ENCODE data around the gene ERLEC1. TPM values are rescaled to one million over a fixed set of nuclear protein-coding genes. Genes with fewer than 3 reads are reported as not detected.
"Not testable (repeated sequence)": the region's sequence is repeated elsewhere in the genome, so short reads cannot be mapped to it uniquely, and the experiment has no call there.

The ERLEC1 gene
- total and polyA plus RNA-seq, 2 experiments from 2014 or later = 73.2 to 75.3 TPM

DNA sequence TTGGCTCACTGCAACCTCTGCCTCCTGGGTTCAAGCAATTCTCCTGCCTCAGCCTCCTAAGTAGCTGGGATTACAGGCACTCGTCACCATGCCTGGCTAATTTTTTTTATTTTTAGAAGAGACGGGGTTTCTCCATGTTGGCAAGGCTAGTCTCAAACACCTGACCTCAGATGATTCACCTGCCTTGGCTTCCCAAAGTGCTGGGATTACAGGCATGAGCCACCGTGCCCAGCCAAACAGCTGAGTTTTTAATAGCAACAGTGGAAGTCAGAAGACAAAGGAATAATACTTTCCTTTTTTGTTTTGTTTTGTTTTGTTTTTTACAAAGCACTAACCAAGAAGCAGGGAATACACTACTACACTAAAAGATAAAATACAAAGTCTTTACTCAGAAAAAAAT is 56.0 kb downstream of the ERLEC1 start:
- Histone ChIP-seq H3K4me1 (ENCODE audit: insufficient read depth) (no peaks in the 10 kb centered on the region), H3K27me3 (no peaks in the 10 kb centered on the region), H3K4me2 (no peak overlapping the region), H2AFZ (no peak overlapping the region), H3K9me2 (replicated peaks; ENCODE audit: insufficient read depth) (no peaks in the 10 kb centered on the region), H3K9me3 (ENCODE audit: low read depth) (no peaks in the 10 kb centered on the region), H3K79me2 (no peaks in the 10 kb centered on the region), H3K4me3 (no peak overlapping the region), H4K20me1 (ENCODE audit: insufficient read depth, poor library complexity, severe bottlenecking) (no peaks in the 10 kb centered on the region), H3K27ac (no peak overlapping the region), H3K36me3 (replicated peaks; ENCODE audit: insufficient read depth, low read depth) (no peaks in the 10 kb centered on the region)
- no peak for TF ChIP-seq EZH2phosphoT487 (IDR thresholded peaks at IDR 0.05; ENCODE audit: low read depth, severe bottlenecking, unreplicated experiment)
- no peak for TF ChIP-seq EZH2 (IDR thresholded peaks at IDR 0.05; ENCODE audit: borderline replicate concordance)
- TF ChIP-seq, protein P1, sequence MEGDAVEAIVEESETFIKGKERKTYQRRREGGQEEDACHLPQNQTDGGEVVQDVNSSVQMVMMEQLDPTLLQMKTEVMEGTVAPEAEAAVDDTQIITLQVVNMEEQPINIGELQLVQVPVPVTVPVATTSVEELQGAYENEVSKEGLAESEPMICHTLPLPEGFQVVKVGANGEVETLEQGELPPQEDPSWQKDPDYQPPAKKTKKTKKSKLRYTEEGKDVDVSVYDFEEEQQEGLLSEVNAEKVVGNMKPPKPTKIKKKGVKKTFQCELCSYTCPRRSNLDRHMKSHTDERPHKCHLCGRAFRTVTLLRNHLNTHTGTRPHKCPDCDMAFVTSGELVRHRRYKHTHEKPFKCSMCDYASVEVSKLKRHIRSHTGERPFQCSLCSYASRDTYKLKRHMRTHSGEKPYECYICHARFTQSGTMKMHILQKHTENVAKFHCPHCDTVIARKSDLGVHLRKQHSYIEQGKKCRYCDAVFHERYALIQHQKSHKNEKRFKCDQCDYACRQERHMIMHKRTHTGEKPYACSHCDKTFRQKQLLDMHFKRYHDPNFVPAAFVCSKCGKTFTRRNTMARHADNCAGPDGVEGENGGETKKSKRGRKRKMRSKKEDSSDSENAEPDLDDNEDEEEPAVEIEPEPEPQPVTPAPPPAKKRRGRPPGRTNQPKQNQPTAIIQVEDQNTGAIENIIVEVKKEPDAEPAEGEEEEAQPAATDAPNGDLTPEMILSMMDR (IDR thresholded peaks at IDR 0.05; ENCODE audit: poor library complexity) = no peak
- no peak for DNase-seq (ENCODE audit: low spot score)
- 84% methylated on average over 3 of the region's 3 CpGs for WGBS (ENCODE audit: low lambda C conversion rate, missing lambda C conversion rate)

DNA sequence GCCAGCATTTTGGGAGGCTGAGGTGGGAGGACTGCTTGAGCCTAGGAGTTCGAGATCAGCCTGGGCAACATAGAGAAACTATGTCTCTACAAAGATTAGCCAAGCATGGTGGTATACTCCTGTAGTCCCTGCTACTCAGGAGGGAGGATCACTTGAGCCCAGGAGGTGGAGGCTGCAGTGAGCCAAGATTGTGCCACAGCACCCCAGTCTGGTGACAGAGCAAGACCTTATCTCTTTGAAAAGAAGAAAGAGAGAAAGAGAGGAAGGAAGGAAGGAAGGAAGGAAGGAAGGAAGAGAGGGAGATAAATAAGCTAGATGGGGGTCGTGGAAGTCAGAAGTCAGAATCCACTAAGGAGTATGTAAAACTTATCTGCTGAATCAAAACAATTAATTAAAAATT is 56.8 kb downstream of the ERLEC1 start:
- Histone ChIP-seq H3K4me2 (no peak overlapping the region), H2AFZ (no peak overlapping the region), H4K20me1 (ENCODE audit: insufficient read depth, poor library complexity, severe bottlenecking) (no peaks in the 10 kb centered on the region), H3K9me2 (replicated peaks; ENCODE audit: insufficient read depth) (no peaks in the 10 kb centered on the region), H3K79me2 (no peaks in the 10 kb centered on the region), H3K4me1 (ENCODE audit: insufficient read depth) (no peaks in the 10 kb centered on the region), H3K9me3 (ENCODE audit: low read depth) (no peaks in the 10 kb centered on the region), H3K27me3 (no peaks in the 10 kb centered on the region), H3K36me3 (replicated peaks; ENCODE audit: insufficient read depth, low read depth) (no peaks in the 10 kb centered on the region), H3K27ac (no peak overlapping the region), H3K4me3 (no peak overlapping the region)
- 86% methylated on average over 2 of the region's 2 CpGs for WGBS (ENCODE audit: low lambda C conversion rate, missing lambda C conversion rate)
- DNase-seq (ENCODE audit: low spot score) = no peak
- TF ChIP-seq EZH2phosphoT487 (IDR thresholded peaks at IDR 0.05; ENCODE audit: low read depth, severe bottlenecking, unreplicated experiment) = no peak
- TF ChIP-seq, protein P1 (IDR thresholded peaks at IDR 0.05; ENCODE audit: poor library complexity) = no peak
- no peak for TF ChIP-seq EZH2 (IDR thresholded peaks at IDR 0.05; ENCODE audit: borderline replicate concordance)

DNA sequence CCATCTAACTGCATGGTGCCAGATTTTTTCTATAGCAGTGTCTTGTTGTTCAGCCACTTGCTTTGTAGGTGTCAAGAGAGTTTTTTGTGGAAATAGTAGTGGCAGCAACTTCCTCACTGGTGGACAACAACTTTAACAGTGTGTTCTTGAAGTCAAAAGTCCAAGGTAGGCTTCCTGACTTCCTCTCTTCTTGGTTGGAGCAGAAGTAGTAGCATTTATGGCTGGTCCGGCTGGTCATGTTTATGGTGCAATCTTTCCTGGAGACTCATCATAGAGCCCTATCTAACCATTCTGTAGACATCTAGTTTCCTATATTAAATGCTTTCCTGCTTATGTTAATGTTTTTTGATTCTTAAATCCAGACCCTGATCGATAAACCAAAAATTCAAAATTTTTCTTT is 61.2 kb downstream of the ERLEC1 start:
- H3K9me2 ChIP-seq (replicated peaks; ENCODE audit: insufficient read depth) = no peaks in the 10 kb centered on the region
- H3K4me1 ChIP-seq (ENCODE audit: insufficient read depth) = no peaks in the 10 kb centered on the region
- no peaks in the 10 kb centered on the region for H3K36me3 ChIP-seq (replicated peaks; ENCODE audit: insufficient read depth, low read depth)
- 100% methylated on average over 2 of the region's 2 CpGs for WGBS (ENCODE audit: low lambda C conversion rate, missing lambda C conversion rate)
- no peaks in the 10 kb centered on the region for H4K20me1 ChIP-seq (ENCODE audit: insufficient read depth, poor library complexity, severe bottlenecking)
- no peaks in the 10 kb centered on the region for H3K9me3 ChIP-seq (ENCODE audit: low read depth)
- TF ChIP-seq, protein P1 (IDR thresholded peaks at IDR 0.05; ENCODE audit: poor library complexity) = no peak
- TF ChIP-seq EZH2 (IDR thresholded peaks at IDR 0.05; ENCODE audit: borderline replicate concordance) (no peak), EZH2phosphoT487 (IDR thresholded peaks at IDR 0.05; ENCODE audit: low read depth, severe bottlenecking, unreplicated experiment) (no peak)
- no peak overlapping the region for H3K4me3 ChIP-seq
- no peak overlapping the region for H3K27ac ChIP-seq
- no peak overlapping the region for H3K4me2 ChIP-seq
- peak; percentile 6 for DNase-seq (ENCODE audit: low spot score)
- H3K27me3 ChIP-seq = no peaks in the 10 kb centered on the region
- no peaks in the 10 kb centered on the region for H3K79me2 ChIP-seq
- no peak overlapping the region for H2AFZ ChIP-seq

DNA sequence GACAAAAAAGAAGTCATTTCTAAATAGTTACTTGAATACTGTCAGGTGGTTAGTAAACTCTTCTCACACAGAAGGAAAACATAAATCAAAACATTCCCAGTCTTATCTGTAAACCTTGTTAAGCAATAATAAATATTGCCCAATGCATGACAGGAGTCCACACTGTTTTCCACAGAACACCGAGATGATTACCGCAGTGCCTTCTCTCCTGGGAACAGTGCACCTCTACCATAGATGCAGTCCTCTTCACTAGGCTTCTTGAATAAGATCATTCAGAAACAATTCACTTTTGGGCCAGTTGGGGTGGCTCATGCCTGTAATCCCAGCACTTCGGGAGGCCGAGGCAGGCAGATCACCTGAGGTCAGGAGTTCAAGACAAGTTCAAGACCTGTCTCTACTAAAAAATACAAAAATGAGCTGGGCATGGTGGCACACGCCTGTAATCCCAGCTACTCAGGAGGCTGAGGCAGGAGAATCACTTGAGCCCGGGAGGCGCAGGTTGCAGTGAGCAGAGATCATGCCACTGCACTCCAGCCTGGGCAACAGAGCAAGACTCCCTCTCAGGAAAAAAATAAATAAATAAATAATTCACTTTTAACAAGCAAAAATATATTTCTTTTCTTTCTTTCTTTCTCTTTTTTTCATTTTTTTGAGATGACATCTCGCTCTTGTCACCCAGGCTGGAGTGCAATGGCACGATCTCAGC is 64.4 kb downstream of the ERLEC1 start:
- H2AFZ ChIP-seq; H3K9me3 ChIP-seq (ENCODE audit: low read depth); H3K4me2 ChIP-seq; H3K79me2 ChIP-seq; H3K4me1 ChIP-seq (ENCODE audit: insufficient read depth); H3K27ac ChIP-seq; H4K20me1 ChIP-seq (ENCODE audit: insufficient read depth, poor library complexity, severe bottlenecking); H3K27me3 ChIP-seq; H3K36me3 ChIP-seq (replicated peaks; ENCODE audit: insufficient read depth, low read depth); H3K4me3 ChIP-seq; H3K9me2 ChIP-seq (replicated peaks; ENCODE audit: insufficient read depth): not testable (repeated sequence)
- 81% methylated on average over 9 of the region's 9 CpGs for WGBS (ENCODE audit: low lambda C conversion rate, missing lambda C conversion rate)
- DNase-seq (ENCODE audit: low spot score) = peak; percentile 44

Measured in hepatocyte (in vitro differentiated cells).